ENCODE data around the gene AJM1. TPM values are rescaled to one million over a fixed set of nuclear protein-coding genes. Genes with fewer than 3 reads are reported as not detected.

AJM1 gene
- total RNA-seq, 2 experiments from 2014 or later: 1.7 to 2.0 TPM

DNA sequence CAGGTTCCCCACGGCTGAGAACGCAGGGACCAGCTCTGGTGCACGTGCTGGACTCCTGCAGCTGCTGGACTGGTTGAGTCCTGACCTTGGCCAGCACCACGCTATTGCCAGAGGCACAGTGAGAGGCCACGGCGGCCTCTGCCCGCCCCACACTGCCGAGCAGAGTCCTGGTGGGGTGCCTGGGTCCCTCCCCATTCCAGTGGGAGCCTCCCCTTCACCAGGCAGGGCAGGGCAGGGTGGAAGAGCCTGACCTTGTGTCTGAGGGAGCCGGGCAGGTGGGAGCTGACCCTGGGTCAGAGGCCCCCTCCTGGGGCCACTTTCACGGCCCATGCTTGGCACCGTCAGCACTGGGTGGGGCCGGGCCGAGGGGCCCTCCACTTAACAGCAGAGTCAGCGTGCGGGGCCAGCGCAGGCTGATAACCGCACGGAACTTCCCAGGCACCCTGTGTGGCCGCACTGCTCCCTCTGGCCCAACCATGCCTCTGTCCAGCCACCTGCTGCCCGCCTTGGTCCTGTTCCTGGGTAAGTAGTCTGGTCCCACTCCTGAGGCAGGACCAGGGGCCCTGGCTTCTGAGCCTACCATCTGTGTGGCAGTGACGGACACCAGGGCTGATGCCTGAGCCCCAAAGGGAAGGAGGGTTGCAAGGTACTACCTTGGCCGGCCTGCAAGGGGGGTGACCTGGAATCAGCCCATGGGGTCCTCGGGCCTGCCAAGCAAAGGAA, 9.8 kb downstream of the AJM1 start, which contains the start of gene MAMDC4:
TSS of gene MAMDC4 (plus strand) at position 406 of the 723 bp plus-strand sequence. CDS start at position 477, 71 bp downstream.
- Mint-ChIP-seq H3K27me3 (ENCODE audit: low read depth) (peaks cover 7% of the 10 kb centered on the region), H3K27ac (no peak within 1 kb of the TSS), H3K4me3 (no peak within 1 kb of the TSS), H3K9me3 (no peaks in the 10 kb centered on the region), H3K4me1 (ENCODE audit: low read depth) (peaks cover 8% of the 10 kb centered on the region), H3K36me3 (ENCODE audit: low read depth) (peaks cover 2% of the 10 kb centered on the region)
- CTCF ChIA-PET: no interaction called here
- DNase-seq: no peak
- intact Hi-C loops (cut with micrococcal nuclease): no loop called here

DNA sequence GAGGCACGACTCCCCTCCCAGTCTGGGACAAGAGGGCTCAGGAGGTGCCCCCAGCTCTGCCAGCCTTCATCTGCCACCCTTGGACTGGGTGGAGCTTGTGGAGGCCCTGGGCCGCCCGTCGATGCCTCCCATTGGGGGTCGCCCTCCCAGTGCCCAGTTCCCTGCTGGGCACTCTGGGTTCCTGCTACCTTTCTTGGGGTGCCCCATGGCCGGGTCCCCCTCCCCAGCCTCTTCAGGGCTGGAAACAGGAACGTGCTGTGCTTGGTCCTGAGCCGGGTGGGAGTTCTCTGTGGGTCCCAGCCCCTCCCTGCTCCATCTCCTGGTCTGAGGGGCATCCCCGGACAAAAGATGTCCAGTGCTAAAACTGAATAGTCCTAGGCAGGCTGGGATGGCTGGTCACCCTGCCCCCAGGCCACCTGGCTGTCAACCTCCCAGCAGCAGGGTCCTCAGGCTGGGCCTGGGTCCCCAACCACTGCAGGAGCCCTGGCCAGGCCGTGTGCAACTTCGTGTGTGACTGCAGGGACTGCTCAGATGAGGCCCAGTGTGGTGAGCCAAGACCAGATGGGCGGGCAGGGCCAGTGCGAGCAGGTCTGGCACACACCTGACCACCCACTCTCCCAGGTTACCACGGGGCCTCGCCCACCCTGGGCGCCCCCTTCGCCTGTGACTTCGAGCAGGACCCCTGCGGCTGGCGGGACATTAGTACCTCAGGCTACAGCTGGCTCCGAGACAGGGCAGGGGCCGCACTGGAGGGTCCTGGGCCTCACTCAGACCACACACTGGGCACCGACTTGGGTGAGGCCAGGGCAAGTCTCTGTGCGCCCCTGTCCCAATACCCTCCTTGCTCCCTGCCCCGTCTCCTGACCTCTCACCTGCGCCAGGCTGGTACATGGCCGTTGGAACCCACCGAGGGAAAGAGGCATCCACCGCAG, 10.7 kb downstream of the AJM1 start:
- intact Hi-C loops (cut with micrococcal nuclease): no loop called here
- CTCF ChIA-PET: no interaction called here
- no peak overlapping the region for H3K4me3 Mint-ChIP-seq
- peaks cover 4% of the 10 kb centered on the region for H3K4me1 Mint-ChIP-seq (ENCODE audit: low read depth)
- H3K27me3 Mint-ChIP-seq (ENCODE audit: low read depth): peaks cover 1% of the 10 kb centered on the region
- H3K9me3 Mint-ChIP-seq: no peaks in the 10 kb centered on the region
- no peak overlapping the region for H3K27ac Mint-ChIP-seq
- DNase-seq: no peak
- H3K36me3 Mint-ChIP-seq (ENCODE audit: low read depth): peaks cover 2% of the 10 kb centered on the region

DNA sequence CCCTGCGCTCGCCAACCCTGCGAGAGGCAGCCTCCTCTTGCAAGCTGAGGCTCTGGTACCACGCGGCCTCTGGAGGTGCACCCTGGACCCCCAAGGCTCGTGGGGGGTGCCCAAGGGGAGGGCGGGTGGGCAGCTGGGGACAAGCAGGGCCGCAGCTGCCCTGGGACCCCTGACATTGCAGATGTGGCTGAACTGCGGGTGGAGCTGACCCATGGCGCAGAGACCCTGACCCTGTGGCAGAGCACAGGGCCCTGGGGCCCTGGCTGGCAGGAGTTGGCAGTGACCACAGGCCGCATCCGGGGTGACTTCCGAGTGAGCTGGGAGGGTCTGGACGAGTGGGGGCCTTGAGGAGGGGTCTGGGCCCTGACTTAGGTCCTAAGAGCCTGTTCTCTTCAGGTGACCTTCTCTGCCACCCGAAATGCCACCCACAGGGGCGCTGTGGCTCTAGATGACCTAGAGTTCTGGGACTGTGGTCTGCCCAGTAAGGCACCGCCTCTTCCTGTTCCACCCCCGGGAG, 11.4 kb downstream of the AJM1 start:
- CTCF ChIA-PET: no interaction called here
- H3K27ac Mint-ChIP-seq: no peak overlapping the region
- H3K36me3 Mint-ChIP-seq (ENCODE audit: low read depth): peaks cover 2% of the 10 kb centered on the region
- H3K4me3 Mint-ChIP-seq: no peak overlapping the region
- no peaks in the 10 kb centered on the region for H3K9me3 Mint-ChIP-seq
- DNase-seq: peak; percentile 5
- no peaks in the 10 kb centered on the region for H3K27me3 Mint-ChIP-seq (ENCODE audit: low read depth)
- H3K4me1 Mint-ChIP-seq (ENCODE audit: low read depth): peaks cover 4% of the 10 kb centered on the region
- intact Hi-C loops (cut with micrococcal nuclease): no loop called here

DNA sequence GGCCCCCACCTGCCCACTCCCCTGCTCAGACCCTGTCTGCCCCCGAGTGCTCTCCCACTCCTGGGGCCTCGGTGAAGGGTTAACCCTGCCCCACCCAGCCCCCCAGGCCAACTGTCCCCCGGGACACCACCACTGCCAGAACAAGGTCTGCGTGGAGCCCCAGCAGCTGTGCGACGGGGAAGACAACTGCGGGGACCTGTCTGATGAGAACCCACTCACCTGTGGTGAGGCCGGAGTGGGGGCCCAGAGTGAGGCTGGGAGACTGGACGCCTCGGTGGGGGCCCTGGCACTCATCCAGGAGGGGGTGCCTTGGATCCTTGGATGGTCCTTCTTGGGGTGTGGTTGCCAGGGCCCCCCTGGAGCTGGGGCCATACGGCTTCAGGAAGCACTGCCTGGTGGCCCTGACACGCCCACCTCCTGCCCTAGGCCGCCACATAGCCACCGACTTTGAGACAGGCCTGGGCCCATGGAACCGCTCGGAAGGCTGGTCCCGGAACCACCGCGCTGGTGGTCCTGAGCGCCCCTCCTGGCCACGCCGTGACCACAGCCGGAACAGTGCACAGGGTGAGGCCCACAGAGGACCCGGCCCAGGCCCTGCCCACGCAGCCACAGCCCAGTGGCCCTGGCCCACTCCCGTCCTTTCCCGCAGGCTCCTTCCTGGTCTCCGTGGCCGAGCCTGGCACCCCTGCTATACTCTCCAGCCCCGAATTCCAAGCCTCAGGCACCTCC, 12.0 kb downstream of the AJM1 start:
- DNase-seq: peak; percentile 3
- intact Hi-C loops (cut with micrococcal nuclease): no loop called here
- Mint-ChIP-seq H3K36me3 (ENCODE audit: low read depth) (peaks cover 2% of the 10 kb centered on the region), H3K4me3 (no peak overlapping the region), H3K9me3 (no peaks in the 10 kb centered on the region), H3K4me1 (ENCODE audit: low read depth) (peaks cover 4% of the 10 kb centered on the region), H3K27ac (no peak overlapping the region), H3K27me3 (ENCODE audit: low read depth) (no peaks in the 10 kb centered on the region)
- CTCF ChIA-PET: no interaction called here

DNA sequence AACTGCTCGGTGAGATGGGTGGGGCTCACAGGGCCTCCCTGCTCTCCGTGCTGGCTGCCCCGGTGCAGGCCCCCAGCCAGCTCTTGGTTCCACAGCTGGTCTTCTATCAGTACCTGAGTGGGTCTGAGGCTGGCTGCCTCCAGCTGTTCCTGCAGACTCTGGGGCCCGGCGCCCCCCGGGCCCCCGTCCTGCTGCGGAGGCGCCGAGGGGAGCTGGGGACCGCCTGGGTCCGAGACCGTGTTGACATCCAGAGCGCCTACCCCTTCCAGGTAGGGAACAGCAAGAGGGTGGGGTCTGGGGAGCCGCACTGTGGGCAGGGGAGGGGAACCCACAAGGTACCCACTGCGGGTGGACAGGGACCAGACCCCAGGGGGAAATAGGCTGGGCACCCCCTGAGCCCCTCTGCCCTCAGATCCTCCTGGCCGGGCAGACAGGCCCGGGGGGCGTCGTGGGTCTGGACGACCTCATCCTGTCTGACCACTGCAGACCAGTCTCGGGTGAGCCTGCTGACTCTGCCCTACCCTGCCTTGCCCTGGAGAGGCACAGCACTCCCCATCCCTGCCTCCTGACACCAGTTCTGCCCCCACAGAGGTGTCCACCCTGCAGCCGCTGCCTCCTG, 12.7 kb downstream of the AJM1 start:
- Mint-ChIP-seq H3K27me3 (ENCODE audit: low read depth) (no peaks in the 10 kb centered on the region), H3K27ac (no peak overlapping the region), H3K4me3 (no peak overlapping the region), H3K4me1 (ENCODE audit: low read depth) (peaks cover 2% of the 10 kb centered on the region), H3K9me3 (no peaks in the 10 kb centered on the region), H3K36me3 (ENCODE audit: low read depth) (peaks cover 2% of the 10 kb centered on the region)
- intact Hi-C loops (cut with micrococcal nuclease): no loop called here
- DNase-seq: peak; percentile 3
- CTCF ChIA-PET: no interaction called here

DNA sequence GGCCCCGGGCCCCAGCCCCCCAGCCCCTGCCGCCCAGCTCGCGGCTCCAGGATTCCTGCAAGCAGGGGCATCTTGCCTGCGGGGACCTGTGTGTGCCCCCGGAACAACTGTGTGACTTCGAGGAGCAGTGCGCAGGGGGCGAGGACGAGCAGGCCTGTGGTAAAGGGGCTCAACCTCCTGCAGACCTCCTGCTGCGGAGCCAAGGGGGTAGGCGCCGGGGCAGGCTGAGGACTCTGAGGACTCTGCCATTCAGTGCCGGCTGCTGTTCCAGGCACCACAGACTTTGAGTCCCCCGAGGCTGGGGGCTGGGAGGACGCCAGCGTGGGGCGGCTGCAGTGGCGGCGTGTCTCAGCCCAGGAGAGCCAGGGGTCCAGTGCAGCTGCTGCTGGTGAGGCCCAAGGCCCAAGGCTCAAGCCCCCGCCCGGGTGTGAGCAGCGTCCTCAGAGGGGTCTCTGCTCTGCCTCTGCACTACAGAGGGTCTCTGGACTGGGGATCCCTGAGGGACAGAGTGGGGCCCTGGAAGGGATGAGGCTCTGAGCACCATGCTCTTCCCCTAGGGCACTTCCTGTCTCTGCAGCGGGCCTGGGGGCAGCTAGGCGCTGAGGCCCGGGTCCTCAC, 13.3 kb downstream of the AJM1 start:
- Mint-ChIP-seq H3K36me3 (ENCODE audit: low read depth) (no peaks in the 10 kb centered on the region), H3K27ac (no peak overlapping the region), H3K4me3 (no peak overlapping the region), H3K4me1 (ENCODE audit: low read depth) (no peaks in the 10 kb centered on the region), H3K9me3 (no peaks in the 10 kb centered on the region), H3K27me3 (ENCODE audit: low read depth) (no peaks in the 10 kb centered on the region)
- CTCF ChIA-PET: no interaction called here
- DNase-seq: no peak
- intact Hi-C loops (cut with micrococcal nuclease): no loop called here

DNA sequence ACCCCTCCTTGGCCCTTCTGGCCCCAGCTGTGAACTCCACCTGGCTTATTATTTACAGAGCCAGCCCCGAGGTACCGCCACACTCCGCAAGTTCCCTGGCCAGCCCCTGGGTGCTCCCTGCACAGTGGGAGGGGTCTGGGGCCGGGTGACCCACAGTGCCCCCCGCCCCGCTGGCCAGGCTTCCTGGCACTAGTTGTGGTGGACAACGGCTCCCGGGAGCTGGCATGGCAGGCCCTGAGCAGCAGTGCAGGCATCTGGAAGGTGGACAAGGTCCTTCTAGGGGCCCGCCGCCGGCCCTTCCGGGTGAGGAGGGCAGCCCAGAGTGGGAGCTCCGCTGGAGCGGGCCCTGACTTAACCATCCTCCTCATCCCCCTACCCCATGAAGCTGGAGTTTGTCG, 13.8 kb downstream of the AJM1 start:
- H3K4me1 Mint-ChIP-seq (ENCODE audit: low read depth): no peaks in the 10 kb centered on the region
- CTCF ChIA-PET: no interaction called here
- H3K4me3 Mint-ChIP-seq: no peak overlapping the region
- H3K27ac Mint-ChIP-seq: no peak overlapping the region
- intact Hi-C loops (cut with micrococcal nuclease): no loop called here
- DNase-seq: peak; percentile 3
- no peaks in the 10 kb centered on the region for H3K27me3 Mint-ChIP-seq (ENCODE audit: low read depth)
- H3K9me3 Mint-ChIP-seq: no peaks in the 10 kb centered on the region
- H3K36me3 Mint-ChIP-seq (ENCODE audit: low read depth): no peaks in the 10 kb centered on the region

DNA sequence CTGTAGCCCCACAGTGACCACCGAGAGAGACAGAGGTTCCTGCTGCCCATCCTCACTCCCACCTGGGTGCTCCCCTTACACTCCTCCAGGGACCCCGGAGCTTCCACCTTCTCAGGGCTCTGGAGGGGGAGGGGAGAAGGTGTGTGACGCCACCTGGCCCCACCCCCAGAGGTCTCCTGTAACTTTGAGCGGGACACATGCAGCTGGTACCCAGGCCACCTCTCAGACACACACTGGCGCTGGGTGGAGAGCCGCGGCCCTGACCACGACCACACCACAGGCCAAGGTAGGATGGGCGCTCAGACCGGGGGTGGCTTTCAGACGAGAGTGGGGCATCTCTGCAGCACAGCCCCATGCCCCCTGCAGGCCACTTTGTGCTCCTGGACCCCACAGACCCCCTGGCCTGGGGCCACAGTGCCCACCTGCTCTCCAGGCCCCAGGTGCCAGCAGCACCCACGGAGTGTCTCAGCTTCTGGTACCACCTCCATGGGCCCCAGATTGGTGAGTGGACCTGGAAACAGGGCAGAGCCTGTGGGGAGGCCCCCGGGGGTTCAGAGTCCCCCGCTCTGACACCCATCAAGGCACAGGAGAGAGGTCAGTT, 14.4 kb downstream of the AJM1 start:
- H3K4me3 Mint-ChIP-seq: no peak overlapping the region
- H3K9me3 Mint-ChIP-seq: no peaks in the 10 kb centered on the region
- H3K36me3 Mint-ChIP-seq (ENCODE audit: low read depth): no peaks in the 10 kb centered on the region
- no peaks in the 10 kb centered on the region for H3K4me1 Mint-ChIP-seq (ENCODE audit: low read depth)
- CTCF ChIA-PET: no interaction called here
- no peak overlapping the region for H3K27ac Mint-ChIP-seq
- peak; percentile 2 for DNase-seq
- intact Hi-C loops (cut with micrococcal nuclease): no loop called here
- no peaks in the 10 kb centered on the region for H3K27me3 Mint-ChIP-seq (ENCODE audit: low read depth)

DNA sequence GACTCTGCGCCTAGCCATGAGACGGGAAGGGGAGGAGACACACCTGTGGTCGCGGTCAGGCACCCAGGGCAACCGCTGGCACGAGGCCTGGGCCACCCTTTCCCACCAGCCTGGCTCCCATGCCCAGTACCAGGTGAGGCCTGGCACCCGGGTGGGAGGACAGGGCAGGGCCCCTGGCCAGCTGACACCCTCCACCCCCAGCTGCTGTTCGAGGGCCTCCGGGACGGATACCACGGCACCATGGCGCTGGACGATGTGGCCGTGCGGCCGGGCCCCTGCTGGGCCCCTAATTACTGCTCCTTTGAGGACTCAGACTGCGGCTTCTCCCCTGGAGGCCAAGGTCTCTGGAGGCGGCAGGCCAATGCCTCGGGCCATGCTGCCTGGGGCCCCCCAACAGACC, 14.9 kb downstream of the AJM1 start:
- Mint-ChIP-seq H3K4me1 (ENCODE audit: low read depth) (no peaks in the 10 kb centered on the region), H3K9me3 (no peaks in the 10 kb centered on the region), H3K36me3 (ENCODE audit: low read depth) (no peaks in the 10 kb centered on the region), H3K27ac (no peak overlapping the region), H3K4me3 (no peak overlapping the region), H3K27me3 (ENCODE audit: low read depth) (no peaks in the 10 kb centered on the region)
- peak; percentile 3 for DNase-seq
- intact Hi-C loops (cut with micrococcal nuclease): no loop called here
- CTCF ChIA-PET: no interaction called here

DNA sequence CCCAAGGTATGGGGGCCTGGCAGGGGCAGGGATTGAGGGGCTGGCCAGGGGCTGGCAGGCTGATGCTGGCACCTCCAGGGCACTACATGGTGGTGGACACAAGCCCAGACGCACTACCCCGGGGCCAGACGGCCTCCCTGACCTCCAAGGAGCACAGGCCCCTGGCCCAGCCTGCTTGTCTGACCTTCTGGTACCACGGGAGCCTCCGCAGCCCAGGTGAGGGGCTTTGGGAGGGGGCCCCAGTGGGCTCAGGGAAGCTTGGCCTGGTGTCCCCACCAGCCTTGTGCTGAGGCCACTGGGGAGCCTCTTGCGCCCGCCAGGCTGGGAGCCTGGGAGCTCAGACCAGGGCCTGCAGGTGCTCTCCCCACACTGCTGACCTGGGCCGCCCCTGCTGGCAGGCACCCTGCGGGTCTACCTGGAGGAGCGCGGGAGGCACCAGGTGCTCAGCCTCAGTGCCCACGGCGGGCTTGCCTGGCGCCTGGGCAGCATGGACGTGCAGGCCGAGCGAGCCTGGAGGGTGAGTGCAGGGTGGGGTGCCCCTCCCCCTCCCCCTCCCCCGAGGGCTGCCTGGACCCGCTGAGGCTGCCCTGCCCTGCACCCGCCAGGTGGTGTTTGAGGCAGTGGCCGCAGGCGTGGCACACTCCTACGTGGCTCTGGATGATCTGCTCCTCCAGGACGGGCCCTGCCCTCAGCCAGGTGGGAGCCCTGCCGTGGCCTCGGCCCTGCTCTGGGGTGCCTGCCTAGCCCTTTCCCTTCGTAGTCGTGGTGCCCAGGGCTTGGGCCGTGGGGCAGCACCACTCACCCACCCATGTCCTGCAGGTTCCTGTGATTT, 15.5 kb downstream of the AJM1 start:
- intact Hi-C loops (cut with micrococcal nuclease): no loop called here
- H3K36me3 Mint-ChIP-seq (ENCODE audit: low read depth): no peaks in the 10 kb centered on the region
- no peak overlapping the region for H3K27ac Mint-ChIP-seq
- DNase-seq: peak; percentile 3
- H3K4me1 Mint-ChIP-seq (ENCODE audit: low read depth): no peaks in the 10 kb centered on the region
- H3K9me3 Mint-ChIP-seq: no peaks in the 10 kb centered on the region
- CTCF ChIA-PET: no interaction called here
- H3K27me3 Mint-ChIP-seq (ENCODE audit: low read depth): no peaks in the 10 kb centered on the region
- no peak overlapping the region for H3K4me3 Mint-ChIP-seq

DNA sequence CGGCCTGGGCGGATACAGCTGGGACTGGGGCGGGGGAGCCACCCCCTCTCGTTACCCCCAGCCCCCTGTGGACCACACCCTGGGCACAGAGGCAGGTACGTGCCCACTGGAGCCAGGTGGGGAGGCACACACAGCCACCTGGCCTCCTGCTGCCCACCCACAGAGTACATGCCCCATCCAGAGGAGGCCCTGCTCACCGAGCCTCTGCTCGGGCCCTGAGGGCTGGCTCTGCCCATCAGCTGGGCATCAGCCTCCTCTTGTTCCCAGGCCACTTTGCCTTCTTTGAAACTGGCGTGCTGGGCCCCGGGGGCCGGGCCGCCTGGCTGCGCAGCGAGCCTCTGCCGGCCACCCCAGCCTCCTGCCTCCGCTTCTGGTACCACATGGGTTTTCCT, 16.2 kb downstream of the AJM1 start:
- Mint-ChIP-seq H3K4me1 (ENCODE audit: low read depth) (peaks cover 2% of the 10 kb centered on the region), H3K4me3 (no peak overlapping the region), H3K27me3 (ENCODE audit: low read depth) (no peaks in the 10 kb centered on the region), H3K36me3 (ENCODE audit: low read depth) (no peaks in the 10 kb centered on the region), H3K27ac (no peak overlapping the region), H3K9me3 (no peaks in the 10 kb centered on the region)
- no peak for DNase-seq
- CTCF ChIA-PET: no interaction called here
- intact Hi-C loops (cut with micrococcal nuclease): no loop called here
